SK-N-SH (cell line): Measurements from ENCODE around the gene SARDH. TPM values are rescaled to one million over a fixed set of nuclear protein-coding genes. Genes with fewer than 3 reads are reported as not detected.

Source experiments
- CTCF ChIA-PET: fragments of 300-600, 350-600 bp; formaldehyde crosslinking; extraction: SDS; loops from one replicate; lab custom pipeline; 2021; lab: Yijun Ruan, JAX
- POLR2A ChIA-PET: fragments of 350-600 bp; sonication (Branson Sonifier 250); formaldehyde crosslinking; extraction: SDS; loops from one replicate; lab custom pipeline; 2020; ENCODE audit warnings: antibody characterized with exemption, inconsistent platforms; lab: Yijun Ruan, JAX
- DNase-seq: peaks from one replicate; pipeline ENCODE4 v3.0.0; 2012
- H2AFZ ChIP-seq: fragments of 200-600 bp; sonication (generic); 2 replicates; pipeline ENCODE4 v1.8.1; 2016; ENCODE audit warnings: antibody characterized with exemption, mild to moderate bottlenecking, low read depth
- H3F3A ChIP-seq: fragments of 200-600 bp; sonication (generic); replicated peaks from 2 replicates; pipeline ENCODE3; 2016; ENCODE audit warnings: antibody characterized with exemption, mild to moderate bottlenecking; ENCODE audit not compliant: insufficient read depth
- H3K27ac ChIP-seq, 2 experiments: fragments of 200-500 bp in 1 of 2; fragments of 200-600 bp in 1 of 2; sonication (Bioruptor generic) in 1 of 2; sonication (generic), shearing (Covaris generic) in 1 of 2; 2 replicates each; pipeline versions ENCODE4 v1.5.1 to v1.6.1; 2014 to 2016; ENCODE audit warnings: low read depth in 2 of 2, inconsistent platforms in 1 of 2, low read length in 1 of 2, mild to moderate bottlenecking in 1 of 2, mixed read lengths in 1 of 2
- H3K27me3 ChIP-seq: fragments of 200-600 bp; sonication (generic), shearing (Covaris generic); 2 replicates; pipeline ENCODE4 v1.6.1; 2016; ENCODE audit warnings: mixed run types; ENCODE audit not compliant: insufficient read depth
- H3K36me3 ChIP-seq, 2 experiments: fragments of 200-500 bp in 1 of 2; fragments of 200-600 bp in 1 of 2; sonication (Bioruptor generic) in 1 of 2; sonication (generic) in 1 of 2; replicated peaks in 1 of 2; 2 replicates each; pipeline versions ENCODE3 to v1.5.1; 2014 to 2016; ENCODE audit warnings: low read length in 1 of 2, mild to moderate bottlenecking in 1 of 2; ENCODE audit not compliant: insufficient read depth in 2 of 2, control insufficient read depth in 1 of 2
- H3K4me1 ChIP-seq, 2 experiments: fragments of 200-500 bp in 1 of 2; fragments of 200-600 bp in 1 of 2; sonication (Bioruptor generic) in 1 of 2; sonication (generic), shearing (Covaris generic) in 1 of 2; 2 replicates each; pipeline versions ENCODE4 v1.5.1 to v1.6.1; 2014 to 2016; ENCODE audit warnings: low read depth in 1 of 2, low read length in 1 of 2, mixed run types in 1 of 2; ENCODE audit not compliant: insufficient read depth in 2 of 2, control insufficient read depth in 1 of 2
- H3K4me2 ChIP-seq: fragments of 200-600 bp; sonication (generic), shearing (Covaris generic); 2 replicates; pipeline ENCODE4 v1.6.1; 2017; ENCODE audit warnings: mixed run types
- H3K4me3 ChIP-seq, 2 experiments: fragments of 200-500 bp in 1 of 2; fragments of 200-600 bp in 1 of 2; sonication (Bioruptor generic) in 1 of 2; sonication (generic), shearing (Covaris generic) in 1 of 2; 2 replicates each; pipeline versions ENCODE4 v1.5.1 to v1.8.1; 2014 to 2016; ENCODE audit warnings: low read depth in 2 of 2, inconsistent platforms in 1 of 2, low read length in 1 of 2, mild to moderate bottlenecking in 1 of 2, mixed read lengths in 1 of 2, moderate library complexity in 1 of 2
- H3K79me2 ChIP-seq: fragments of 200-600 bp; sonication (generic); 2 replicates; pipeline ENCODE4 v1.8.1; 2017; ENCODE audit warnings: mild to moderate bottlenecking; ENCODE audit not compliant: insufficient read depth
- H3K9ac ChIP-seq: fragments of 200-600 bp; sonication (generic); 2 replicates; pipeline ENCODE4 v1.6.1; 2017; ENCODE audit warnings: mixed run types
- H3K9me2 ChIP-seq: fragments of 200-600 bp; sonication (generic); 2 replicates; pipeline ENCODE4 v1.6.1; 2017; ENCODE audit warnings: mixed run types
- H3K9me3 ChIP-seq: fragments of 200-600 bp; sonication (generic); 2 replicates; pipeline ENCODE4 v1.6.1; 2017; ENCODE audit warnings: mixed run types, mild to moderate bottlenecking, moderate library complexity
- H4K20me1 ChIP-seq: fragments of 200-600 bp; sonication (generic); 2 replicates; pipeline ENCODE4 v1.6.1; 2017; ENCODE audit warnings: mild to moderate bottlenecking, mixed run types; ENCODE audit not compliant: insufficient read depth
- CHD2 ChIP-seq: fragments of 150-350 bp; IDR thresholded peaks from 2 replicates; pipeline ENCODE4 v1.6.1; 2018; ENCODE audit warnings: low read length; ENCODE audit not compliant: partially characterized antibody
- ELF1 ChIP-seq: IDR thresholded peaks from 2 replicates; pipeline ENCODE4 v1.4.0; 2012
- EZH2phosphoT487 ChIP-seq: fragments of 200-600 bp; sonication (generic); IDR thresholded peaks from 2 replicates; pipeline ENCODE4 v1.6.1; 2017; ENCODE audit warnings: low read depth, mixed run types, mild to moderate bottlenecking, antibody characterized with exemption, moderate library complexity, borderline replicate concordance
- FOXJ3 ChIP-seq: sonication (generic); formaldehyde crosslinking; IDR thresholded peaks from 2 replicates; pipeline ENCODE4 v1.5.1; 2020; ENCODE audit warnings: mild to moderate bottlenecking, missing genetic modification reagents
- FOXM1 ChIP-seq: IDR thresholded peaks from 2 replicates; pipeline ENCODE4 v1.4.0; 2012; ENCODE audit warnings: low read depth, mild to moderate bottlenecking
- MXI1 ChIP-seq: IDR thresholded peaks from 2 replicates; pipeline ENCODE4 v1.6.1; 2012; ENCODE audit warnings: mild to moderate bottlenecking, low read depth, low read length, improper control_type of control experiment
- PBX3 ChIP-seq: IDR thresholded peaks from 2 replicates; pipeline ENCODE4; 2012
- RAD21 ChIP-seq: IDR thresholded peaks from 2 replicates; pipeline ENCODE4 v1.6.1; 2012; ENCODE audit warnings: mild to moderate bottlenecking, low read length
- RCOR1 ChIP-seq: fragments of 150-350 bp; IDR thresholded peaks from 2 replicates; pipeline ENCODE4 v1.6.1; 2017; ENCODE audit warnings: antibody characterized with exemption, low read length
- REST ChIP-seq: IDR thresholded peaks from 2 replicates; pipeline ENCODE4 v1.6.1; 2012; ENCODE audit warnings: mild to moderate bottlenecking, low read depth, low read length, moderate library complexity
- TAF1 ChIP-seq: IDR thresholded peaks from 2 replicates; pipeline ENCODE4 v1.6.1; 2012; ENCODE audit warnings: low read depth, mild to moderate bottlenecking, low read length, moderate library complexity, borderline replicate concordance
- USF1 ChIP-seq: IDR thresholded peaks from 2 replicates; pipeline ENCODE4 v1.4.0; 2012; ENCODE audit warnings: low read depth, borderline replicate concordance
- YY1 ChIP-seq: IDR thresholded peaks from 2 replicates; pipeline ENCODE4 v1.4.0; 2012; ENCODE audit warnings: low read depth, mild to moderate bottlenecking
- WGBS: methylation state at CpG from one replicate; pipeline ENCODE4 v1.1.6; 2017; ENCODE audit warnings: low lambda C conversion rate; 5-methylcytosine and 5-hydroxymethylcytosine counted together
- polyA plus RNA-seq, 3 experiments: library from polyadenylated mRNA; depleted of rRNA; stranded (reverse); fragments of >200 nt; gene quantifications; 2 replicates each; pipeline ENCODE4 v1.2.3, GENCODE V29; 2012
- TF ChIP-seq, protein P1 (sequence below): fragments of 150-350 bp; IDR thresholded peaks from 2 replicates; pipeline ENCODE4 v1.6.1; 2017; ENCODE audit warnings: antibody characterized with exemption, low read length, low read depth, borderline replicate concordance
- TF ChIP-seq, protein P2 (sequence below): fragments of 200-600 bp; sonication (generic); IDR thresholded peaks from 2 replicates; pipeline ENCODE4 v1.6.1; 2017; ENCODE audit warnings: antibody characterized with exemption, mild to moderate bottlenecking, moderate library complexity

SARDH gene
- polyA plus RNA-seq, 1 of the 3 experiments (the other 2 are of a cell fraction): 5.9 TPM

- Histone ChIP-seq H3K4me3 (no peak overlapping the region), H3K4me1 (peaks cover 0 to 8% of the 10 kb centered on the region in 2 experiments; a peak in 1 of 4 replicates), H3F3A (peaks cover 5% of the 10 kb centered on the region), H3K27ac (no peak overlapping the region), H3K9ac (no peak overlapping the region), H4K20me1 (no peaks in the 10 kb centered on the region), H2AFZ (no peak overlapping the region), H3K27me3 (no peaks in the 10 kb centered on the region), H3K79me2 (no peaks in the 10 kb centered on the region), H3K9me2 (no peaks in the 10 kb centered on the region), H3K4me2 (no peak overlapping the region), H3K9me3 (peaks cover 9% of the 10 kb centered on the region; the same call in 1 of the 2 replicates), H3K36me3 (peaks cover 41 to 56% of the 10 kb centered on the region in 2 experiments)
- no peak for DNase-seq
- POLR2A ChIA-PET: no interaction called here
- CTCF ChIA-PET: interaction anchor here (1.1 to 5.7 kb wide), 5 partner anchors 12 to 226 kb away, joined by 4 to 46 read pairs (median 8); no protein-coding TSS in a partner anchor
- TF ChIP-seq RAD21 (0 out of 2 replicates have a peak, but pooled peaks have one; percentile 3), CHD2 (no peak)
- WGBS: 96% methylated on average over 11 of the region's 15 CpGs
Measured at GRCh38 chr9:133768859-133769510, 30.8 kb upstream of the SARDH start.

DNA sequence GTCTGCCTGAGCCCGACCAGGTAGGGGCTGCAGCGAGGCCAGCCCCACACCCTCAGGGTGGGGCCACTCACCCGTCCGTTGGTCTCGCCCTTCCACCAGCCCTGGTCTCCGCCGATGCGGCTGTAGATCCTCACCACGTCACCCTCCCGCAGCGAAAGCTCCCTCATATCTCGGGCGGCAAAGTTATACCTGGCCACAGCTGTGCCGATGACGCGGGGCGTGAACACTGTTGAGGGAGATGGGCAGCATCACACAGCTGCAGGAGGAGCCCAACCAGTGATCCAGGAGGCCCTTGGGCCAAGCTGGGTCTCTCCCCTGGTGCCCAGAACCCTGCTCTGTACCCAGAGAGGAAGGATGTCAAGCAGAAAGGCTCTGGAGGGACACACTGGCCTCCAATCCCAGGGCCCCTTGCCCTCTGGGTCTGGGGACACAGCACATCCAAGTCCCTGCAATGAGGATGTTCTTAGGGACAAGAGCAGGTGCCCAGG is 30.3 kb upstream of the SARDH start:
- Histone ChIP-seq H3K9me2 (no peaks in the 10 kb centered on the region), H3F3A (peaks cover 5% of the 10 kb centered on the region), H4K20me1 (no peaks in the 10 kb centered on the region), H3K27ac (no peak overlapping the region), H3K4me1 (peaks cover 0 to 6% of the 10 kb centered on the region in 2 experiments; a peak in 1 of 4 replicates), H3K4me2 (no peak overlapping the region), H3K9ac (no peak overlapping the region), H3K27me3 (no peaks in the 10 kb centered on the region), H3K79me2 (no peaks in the 10 kb centered on the region), H3K4me3 (no peak overlapping the region), H3K36me3 (peaks cover 36 to 56% of the 10 kb centered on the region in 2 experiments), H3K9me3 (peaks cover 9% of the 10 kb centered on the region; the same call in 1 of the 2 replicates), H2AFZ (no peak overlapping the region)
- WGBS: 95% methylated on average over 17 of the region's 17 CpGs
- CTCF ChIA-PET: interaction anchor here (1.6 to 5.7 kb wide), 4 partner anchors 10 to 26 kb away, joined by 5 to 46 read pairs (median 19); no protein-coding TSS in a partner anchor
- POLR2A ChIA-PET: no interaction called here
- DNase-seq: no peak
- TF ChIP-seq, protein P1, sequence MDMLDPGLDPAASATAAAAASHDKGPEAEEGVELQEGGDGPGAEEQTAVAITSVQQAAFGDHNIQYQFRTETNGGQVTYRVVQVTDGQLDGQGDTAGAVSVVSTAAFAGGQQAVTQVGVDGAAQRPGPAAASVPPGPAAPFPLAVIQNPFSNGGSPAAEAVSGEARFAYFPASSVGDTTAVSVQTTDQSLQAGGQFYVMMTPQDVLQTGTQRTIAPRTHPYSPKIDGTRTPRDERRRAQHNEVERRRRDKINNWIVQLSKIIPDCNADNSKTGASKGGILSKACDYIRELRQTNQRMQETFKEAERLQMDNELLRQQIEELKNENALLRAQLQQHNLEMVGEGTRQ: no peak
- no peak for TF ChIP-seq TAF1
- no peak for TF ChIP-seq ELF1
- no peak for TF ChIP-seq RCOR1
- TF ChIP-seq PBX3: no peak
- TF ChIP-seq EZH2phosphoT487: no peak
- TF ChIP-seq FOXM1: no peak
- TF ChIP-seq USF1: no peak
- TF ChIP-seq REST: no peak
- no peak for TF ChIP-seq RAD21
- no peak for TF ChIP-seq MXI1
- no peak for TF ChIP-seq FOXJ3 (CRISPR knock-in tag)
- TF ChIP-seq, protein P2, sequence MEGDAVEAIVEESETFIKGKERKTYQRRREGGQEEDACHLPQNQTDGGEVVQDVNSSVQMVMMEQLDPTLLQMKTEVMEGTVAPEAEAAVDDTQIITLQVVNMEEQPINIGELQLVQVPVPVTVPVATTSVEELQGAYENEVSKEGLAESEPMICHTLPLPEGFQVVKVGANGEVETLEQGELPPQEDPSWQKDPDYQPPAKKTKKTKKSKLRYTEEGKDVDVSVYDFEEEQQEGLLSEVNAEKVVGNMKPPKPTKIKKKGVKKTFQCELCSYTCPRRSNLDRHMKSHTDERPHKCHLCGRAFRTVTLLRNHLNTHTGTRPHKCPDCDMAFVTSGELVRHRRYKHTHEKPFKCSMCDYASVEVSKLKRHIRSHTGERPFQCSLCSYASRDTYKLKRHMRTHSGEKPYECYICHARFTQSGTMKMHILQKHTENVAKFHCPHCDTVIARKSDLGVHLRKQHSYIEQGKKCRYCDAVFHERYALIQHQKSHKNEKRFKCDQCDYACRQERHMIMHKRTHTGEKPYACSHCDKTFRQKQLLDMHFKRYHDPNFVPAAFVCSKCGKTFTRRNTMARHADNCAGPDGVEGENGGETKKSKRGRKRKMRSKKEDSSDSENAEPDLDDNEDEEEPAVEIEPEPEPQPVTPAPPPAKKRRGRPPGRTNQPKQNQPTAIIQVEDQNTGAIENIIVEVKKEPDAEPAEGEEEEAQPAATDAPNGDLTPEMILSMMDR: no peak
- no peak for TF ChIP-seq YY1
